Activated CD8-positive, alpha-beta memory T cell treated with anti-CD3 and anti-CD28 coated beads for 48 hours (primary cell): ENCODE data around the gene SBF2.

ENCODE experiments used
- DNase-seq, 3 experiments: peaks; one replicate each; pipeline ENCODE4 v3.0.0-alpha.2; 2020; ENCODE audit warnings: low read depth in 2 of 3, low spot score in 2 of 3

Gene SBF2

GRCh38 chr11:9825315-9825714 is 468.7 kb downstream of the SBF2 start:
- no peak for DNase-seq

- no peak for DNase-seq
Observed at GRCh38 chr11:9823887-9824385, 470.1 kb downstream of the SBF2 start.

- no peak for DNase-seq
Observed at GRCh38 chr11:9823439-9823838, 470.6 kb downstream of the SBF2 start.

GRCh38 chr11:9821008-9821752 is 472.8 kb downstream of the SBF2 start:
- DNase-seq = no peak

GRCh38 chr11:9820260-9820659 is 473.8 kb downstream of the SBF2 start:
- no peak for DNase-seq

- no peak for DNase-seq
Observed at GRCh38 chr11:9817191-9817590, 476.8 kb downstream of the SBF2 start.

GRCh38 chr11:9815486-9816136 is 478.4 kb downstream of the SBF2 start:
- no peak for DNase-seq

- DNase-seq = no peak
Observed at GRCh38 chr11:9814108-9814507, 479.9 kb downstream of the SBF2 start.

- no peak for DNase-seq
Observed at GRCh38 chr11:9808943-9809342, 485.1 kb downstream of the SBF2 start.

GRCh38 chr11:9806946-9807687 is 486.9 kb downstream of the SBF2 start:
- no peak for DNase-seq

- no peak for DNase-seq
Observed at GRCh38 chr11:9804419-9804902, 489.6 kb downstream of the SBF2 start.

GRCh38 chr11:9803685-9804418 is 490.2 kb downstream of the SBF2 start:
- DNase-seq = no peak

GRCh38 chr11:9802291-9802861 is 491.6 kb downstream of the SBF2 start:
- no peak for DNase-seq

GRCh38 chr11:9799886-9800285 is 494.1 kb downstream of the SBF2 start:
- DNase-seq = no peak

- no peak for DNase-seq
Observed at GRCh38 chr11:9797300-9797699, 496.7 kb downstream of the SBF2 start.

- no peak for DNase-seq
Observed at GRCh38 chr11:9796854-9797253, 497.2 kb downstream of the SBF2 start.

GRCh38 chr11:9796266-9796665 is 497.8 kb downstream of the SBF2 start:
- DNase-seq = no peak

- no peak for DNase-seq
Observed at GRCh38 chr11:9790703-9791102, 503.3 kb downstream of the SBF2 start.

- DNase-seq = no peak
Observed at GRCh38 chr11:9789910-9790309, 504.1 kb downstream of the SBF2 start.

GRCh38 chr11:9787981-9788521 is 506.0 kb downstream of the SBF2 start:
- no peak for DNase-seq
